DOHH2 (cell line): ENCODE measurements around the gene CORO1C.
A peak's percentile ranks its signal among the peaks of the same experiment; 100 is the strongest.

Experiments used
- H3F3A ChIP-seq: fragments of 200-600 bp; sonication (generic), shearing (Covaris generic); 2 replicates; pipeline ENCODE4 v1.6.0; 2016; ENCODE audit warnings: antibody characterized with exemption, mild to moderate bottlenecking; ENCODE audit not compliant: control insufficient read depth, insufficient read depth
- H3K27ac ChIP-seq: fragments of 200-600 bp; sonication (generic); 2 replicates; pipeline ENCODE4 v1.5.1; 2014; ENCODE audit warnings: low read depth, mild to moderate bottlenecking, low read length, moderate library complexity
- H3K27me3 ChIP-seq: fragments of 200-600 bp; sonication (generic); 2 replicates; pipeline ENCODE4 v1.6.1; 2014; ENCODE audit warnings: mild to moderate bottlenecking, low read length, mixed read lengths; ENCODE audit not compliant: control insufficient read depth
- H3K36me3 ChIP-seq: fragments of 200-600 bp; sonication (generic); 2 replicates; pipeline ENCODE4 v1.6.1; 2014; ENCODE audit warnings: mild to moderate bottlenecking, low read length, moderate library complexity, mixed read lengths; ENCODE audit not compliant: control insufficient read depth
- H3K4me1 ChIP-seq: fragments of 200-600 bp; sonication (generic); 2 replicates; pipeline ENCODE4 v1.6.1; 2014; ENCODE audit warnings: mild to moderate bottlenecking, low read length, mixed read lengths; ENCODE audit not compliant: control insufficient read depth
- H3K4me2 ChIP-seq: fragments of 200-600 bp; sonication (generic); 2 replicates; pipeline ENCODE4 v1.6.0; 2014; ENCODE audit warnings: mild to moderate bottlenecking, low read length, moderate library complexity
- H3K4me3 ChIP-seq: fragments of 200-600 bp; sonication (generic); 2 replicates; pipeline ENCODE4 v1.5.1; 2014; ENCODE audit warnings: mild to moderate bottlenecking, low read length, mixed read lengths
- H3K79me2 ChIP-seq: fragments of 200-600 bp; sonication (generic); 2 replicates; pipeline ENCODE4 v1.6.1; 2014; ENCODE audit warnings: mild to moderate bottlenecking, low read length, mixed read lengths; ENCODE audit not compliant: control insufficient read depth
- H3K9me2 ChIP-seq: fragments of 200-600 bp; sonication (generic); replicated peaks from 2 replicates; pipeline ENCODE4 v1.6.1; 2014; ENCODE audit warnings: mild to moderate bottlenecking, low read length, mixed read lengths; ENCODE audit not compliant: control insufficient read depth
- H3K9me3 ChIP-seq: fragments of 200-600 bp; sonication (generic); 2 replicates; pipeline ENCODE4 v1.6.1; 2014; ENCODE audit warnings: antibody characterized with exemption, low read length, mixed read lengths; ENCODE audit not compliant: control insufficient read depth, insufficient read depth
- H4K20me1 ChIP-seq: fragments of 200-600 bp; sonication (generic); 2 replicates; pipeline ENCODE4 v1.6.0; 2014; ENCODE audit warnings: low read depth, mild to moderate bottlenecking, antibody characterized with exemption, low read length, moderate library complexity; ENCODE audit not compliant: control insufficient read depth, insufficient read depth
- CTCF ChIP-seq: fragments of 200-600 bp; sonication (generic); IDR thresholded peaks from one replicate; pipeline ENCODE4 v1.5.1; 2014; ENCODE audit warnings: antibody characterized with exemption, mild to moderate bottlenecking, low read depth, low read length; ENCODE audit not compliant: poor library complexity, severe bottlenecking
- EZH2phosphoT487 ChIP-seq: fragments of 200-600 bp; sonication (generic); IDR thresholded peaks from 2 replicates; pipeline ENCODE4 v1.6.1; 2017; ENCODE audit warnings: borderline replicate concordance, mild to moderate bottlenecking, antibody characterized with exemption, low read length, moderate library complexity, mixed read lengths

The CORO1C gene

GRCh38 chr12:108653922-108654321, 77.4 kb downstream of the CORO1C start:
- peak overlapping the region; percentile 48 for H3K4me2 ChIP-seq
- H3K36me3 ChIP-seq, result 0 out of 2 replicates have a peak, but pooled peaks cover 3% of the 10 kb centered on the region
- H3K79me2 ChIP-seq, result no peaks in the 10 kb centered on the region
- peak overlapping the region; percentile 61 for H3K27ac ChIP-seq
- no peaks in the 10 kb centered on the region for H3K9me3 ChIP-seq
- TF ChIP-seq CTCF (no peak), EZH2phosphoT487 (no peak)
- peaks cover 3% of the 10 kb centered on the region; the same call in 1 of the 2 replicates for H3K27me3 ChIP-seq
- peaks cover 9% of the 10 kb centered on the region; the same call in 1 of the 2 replicates for H3F3A ChIP-seq
- peaks cover 33% of the 10 kb centered on the region for H3K4me1 ChIP-seq
- no peaks in the 10 kb centered on the region for H4K20me1 ChIP-seq
- H3K4me3 ChIP-seq, result peak overlapping the region; percentile 33
- H3K9me2 ChIP-seq, result no peaks in the 10 kb centered on the region

GRCh38 chr12:108653082-108653516, 78.2 kb downstream of the CORO1C start:
- no peak for TF ChIP-seq CTCF
- no peak for TF ChIP-seq EZH2phosphoT487
- no peaks in the 10 kb centered on the region for H4K20me1 ChIP-seq
- peaks cover 9% of the 10 kb centered on the region; the same call in 1 of the 2 replicates for H3F3A ChIP-seq
- H3K4me1 ChIP-seq, result peaks cover 33% of the 10 kb centered on the region
- H3K27me3 ChIP-seq, result peaks cover 6% of the 10 kb centered on the region; the same call in 1 of the 2 replicates
- H3K9me2 ChIP-seq, result no peaks in the 10 kb centered on the region
- H3K4me3 ChIP-seq, result peak overlapping the region; percentile 33
- H3K4me2 ChIP-seq, result peak overlapping the region; percentile 48
- H3K9me3 ChIP-seq, result no peaks in the 10 kb centered on the region
- H3K27ac ChIP-seq, result peak overlapping the region; percentile 61
- no peaks in the 10 kb centered on the region for H3K36me3 ChIP-seq
- no peaks in the 10 kb centered on the region for H3K79me2 ChIP-seq

GRCh38 chr12:108650083-108650482, 81.2 kb downstream of the CORO1C start:
- H3K9me3 ChIP-seq, result no peaks in the 10 kb centered on the region
- H3K79me2 ChIP-seq, result no peaks in the 10 kb centered on the region
- H3K4me2 ChIP-seq, result no peak overlapping the region
- H3K27me3 ChIP-seq, result peaks cover 20% of the 10 kb centered on the region; the same call in 1 of the 2 replicates
- TF ChIP-seq CTCF, result no peak
- no peak for TF ChIP-seq EZH2phosphoT487
- H3K4me3 ChIP-seq, result no peak overlapping the region
- H3K4me1 ChIP-seq, result peaks cover 53% of the 10 kb centered on the region
- H3K36me3 ChIP-seq, result no peaks in the 10 kb centered on the region
- no peaks in the 10 kb centered on the region for H4K20me1 ChIP-seq
- no peaks in the 10 kb centered on the region for H3K9me2 ChIP-seq
- H3F3A ChIP-seq, result peaks cover 9% of the 10 kb centered on the region; the same call in 1 of the 2 replicates
- no peak overlapping the region for H3K27ac ChIP-seq
